HG02623 (cell line): ENCODE results near the gene ARHGAP32.

Experiments used
- ATAC-seq: cut with Tn5 transposase; IDR thresholded peaks from one replicate; pipeline ENCODE4 v1.9.1; 2021; ENCODE audit warnings: moderate library complexity; ENCODE audit not compliant: unreplicated experiment

Gene ARHGAP32

DNA sequence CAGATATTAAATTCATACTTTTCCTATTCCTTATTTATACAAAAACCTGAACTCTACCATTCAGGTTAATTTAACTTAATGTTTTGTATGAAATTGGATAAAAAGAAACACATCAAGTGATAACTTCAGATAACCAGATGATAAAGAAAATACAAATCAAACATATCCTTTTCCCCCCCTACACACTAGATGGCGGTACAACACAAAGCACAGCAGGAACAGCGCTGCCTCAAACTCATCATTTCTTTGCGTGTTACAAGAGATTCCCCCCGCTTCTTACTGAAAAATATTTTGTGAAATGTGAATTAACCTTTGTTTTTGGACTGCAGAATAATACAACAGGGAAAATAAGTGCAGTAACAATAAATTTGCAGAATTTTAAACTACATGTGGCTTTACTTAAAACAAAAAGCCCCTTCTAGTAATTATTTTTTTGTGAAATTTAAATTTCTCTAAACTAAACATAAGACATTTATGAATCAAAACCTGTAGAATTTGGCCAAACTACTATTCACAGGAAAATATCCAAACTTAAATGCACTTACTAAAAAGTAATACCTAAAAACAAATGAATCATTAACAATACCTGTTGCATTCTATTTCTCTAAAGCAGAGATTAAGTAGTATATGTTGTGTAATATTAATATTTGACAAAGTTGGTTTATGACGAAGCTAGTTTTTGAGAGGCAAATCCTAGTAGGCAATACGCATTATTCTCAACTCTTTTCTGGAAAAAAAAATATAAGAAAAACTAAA, 74.4 kb downstream of the ARHGAP32 start:
- no peak for ATAC-seq

GRCh38 chr11:129115652-129116586, 76.2 kb downstream of the ARHGAP32 start:
- no peak for ATAC-seq

GRCh38 chr11:129109701-129110100, 82.4 kb downstream of the ARHGAP32 start:
- no peak for ATAC-seq

GRCh38 chr11:129106788-129107187, 85.3 kb downstream of the ARHGAP32 start:
- no peak for ATAC-seq

GRCh38 chr11:129102756-129103155, 89.4 kb downstream of the ARHGAP32 start:
- ATAC-seq, result no peak

DNA sequence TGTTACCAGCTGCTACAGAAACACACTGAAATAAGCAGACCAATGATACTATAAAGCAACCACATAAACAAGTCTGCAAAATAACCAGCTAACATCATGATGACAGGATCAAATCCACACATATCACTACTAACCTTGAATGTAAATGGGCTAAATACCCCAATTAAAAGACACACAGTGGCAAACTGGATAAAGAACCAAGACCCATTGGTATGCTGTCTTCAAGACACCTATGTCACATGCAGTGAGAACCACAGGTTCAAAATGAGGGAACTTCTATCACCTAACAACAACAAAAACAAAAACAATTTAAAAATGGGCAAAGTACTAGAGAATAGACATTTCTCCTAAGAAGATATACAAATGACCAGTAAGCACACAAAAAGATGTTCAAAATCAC, 89.9 kb downstream of the ARHGAP32 start:
- no peak for ATAC-seq

DNA sequence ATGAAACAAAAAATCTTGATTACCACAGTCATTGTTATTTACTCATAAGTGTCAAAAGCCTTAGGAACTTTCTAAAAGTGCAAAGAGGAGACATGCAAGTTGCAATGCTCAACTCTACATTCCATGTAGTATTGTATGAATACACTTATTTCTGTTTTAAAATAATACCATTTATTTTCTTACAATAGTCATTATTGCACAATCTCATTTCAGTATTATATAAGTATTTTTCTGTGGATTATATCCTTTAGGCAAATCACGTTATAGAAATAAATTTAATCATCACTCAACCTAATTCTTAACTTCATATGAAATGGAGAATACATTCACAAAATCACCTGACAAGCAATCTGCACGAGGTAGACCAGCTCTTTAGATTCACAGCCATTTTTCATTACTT, 98.8 kb downstream of the ARHGAP32 start:
- no peak for ATAC-seq

DNA sequence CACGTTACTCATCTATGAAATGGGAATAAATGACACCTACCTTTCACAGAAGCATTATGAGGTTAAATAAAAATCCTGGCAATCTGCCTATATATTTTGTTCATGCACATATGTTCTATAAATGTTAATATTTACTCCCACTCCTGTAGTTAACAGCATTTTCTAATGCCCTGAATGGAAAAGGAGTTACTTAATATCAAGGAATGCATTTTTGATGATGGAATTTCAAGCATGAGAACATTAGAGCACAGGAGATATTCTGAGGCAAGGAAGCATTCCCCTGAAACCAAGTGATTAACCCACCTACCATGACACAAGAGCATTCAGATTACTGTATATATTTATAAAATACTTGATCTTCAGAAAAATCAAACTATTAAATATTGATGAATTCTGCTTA, 102.1 kb downstream of the ARHGAP32 start:
- ATAC-seq, result no peak

DNA sequence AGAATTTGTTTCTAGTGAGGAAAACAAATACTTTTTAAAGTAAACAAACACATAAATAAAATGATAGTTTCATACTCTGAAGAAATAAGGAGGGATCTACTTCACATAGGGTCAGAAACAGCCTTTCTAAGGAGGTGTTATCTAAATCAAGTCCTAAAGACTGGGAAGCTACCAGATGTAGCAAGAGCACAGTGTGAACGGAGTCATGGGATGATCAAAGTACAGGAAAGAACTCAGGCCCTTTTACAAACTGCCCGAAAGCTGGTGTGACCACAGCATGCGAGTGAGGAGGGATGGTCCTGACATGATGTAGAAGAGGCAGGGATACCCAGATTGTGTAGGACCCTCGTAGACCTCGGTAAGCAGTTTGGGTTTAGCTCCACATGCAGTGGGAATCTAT, 102.8 kb downstream of the ARHGAP32 start:
- ATAC-seq, result no peak

GRCh38 chr11:129086976-129087375, 105.1 kb downstream of the ARHGAP32 start:
- ATAC-seq, result no peak

- no peak for ATAC-seq
These were observed 114.9 kb downstream of the ARHGAP32 start for GRCh38 chr11:129077191-129077590.

- ATAC-seq, result no peak
These were observed 116.4 kb downstream of the ARHGAP32 start for GRCh38 chr11:129075757-129076156.

DNA sequence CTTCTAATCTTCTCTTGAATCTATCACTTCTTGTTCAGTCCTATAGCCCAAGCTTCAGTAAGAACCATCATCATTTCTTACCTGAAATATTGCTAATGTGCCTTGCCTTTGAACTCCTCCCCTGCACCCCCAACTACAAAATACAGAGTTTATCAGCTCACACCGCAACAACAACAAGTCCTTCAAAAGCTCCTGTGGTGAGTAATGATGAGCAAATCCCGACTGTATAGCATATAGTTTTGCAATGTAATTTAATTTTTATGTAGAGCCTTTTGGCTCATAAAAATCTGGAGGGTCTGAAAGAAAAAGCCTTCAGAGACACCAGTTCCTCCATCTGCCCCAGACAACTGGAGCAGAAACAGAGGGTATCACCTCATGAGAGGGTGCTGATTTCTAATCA, 124.7 kb downstream of the ARHGAP32 start:
- no peak for ATAC-seq

DNA sequence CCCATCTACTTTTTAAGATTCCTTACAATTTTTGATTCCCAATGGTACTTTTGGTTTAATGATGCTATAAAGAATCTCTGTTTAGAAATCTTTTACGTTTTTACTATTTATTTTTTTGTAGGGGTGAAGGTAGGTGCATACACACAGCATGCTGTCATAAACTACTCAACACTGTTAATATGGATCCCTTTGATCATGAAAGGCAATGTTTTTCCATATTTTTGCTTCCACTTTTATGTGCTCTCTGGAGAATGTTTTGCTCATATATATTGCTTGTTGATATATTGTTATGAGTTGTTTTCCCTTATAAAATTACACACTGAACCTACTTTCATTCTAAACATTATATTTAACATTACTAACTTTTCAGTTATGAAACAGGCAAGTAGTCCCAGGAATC, 125.9 kb downstream of the ARHGAP32 start:
- no peak for ATAC-seq

- no peak for ATAC-seq
These were observed 129.0 kb downstream of the ARHGAP32 start for GRCh38 chr11:129063118-129063517.

- ATAC-seq, result no peak
These were observed 130.5 kb downstream of the ARHGAP32 start for GRCh38 chr11:129061492-129062230.

DNA sequence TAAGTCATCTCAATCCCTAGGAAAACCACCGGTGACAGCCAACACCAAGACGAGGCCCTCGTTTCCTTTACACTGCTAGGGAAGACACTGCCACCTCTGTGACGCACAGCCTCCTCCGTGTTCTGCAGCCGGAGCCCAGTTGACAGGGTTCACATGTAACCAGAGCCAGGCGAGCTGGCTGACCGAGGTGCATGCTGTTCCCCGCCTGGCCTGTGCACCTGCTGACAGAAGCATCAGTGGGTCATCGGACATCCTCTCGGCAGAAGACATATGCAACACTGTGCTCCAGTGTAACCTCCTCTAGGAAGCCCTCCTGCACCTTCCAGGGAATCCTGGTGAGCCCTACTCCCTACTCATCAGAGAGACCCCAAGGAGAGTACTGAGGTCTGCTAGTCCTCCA, 135.2 kb downstream of the ARHGAP32 start:
- no peak for ATAC-seq

GRCh38 chr11:129055196-129055595, 136.9 kb downstream of the ARHGAP32 start:
- no peak for ATAC-seq

DNA sequence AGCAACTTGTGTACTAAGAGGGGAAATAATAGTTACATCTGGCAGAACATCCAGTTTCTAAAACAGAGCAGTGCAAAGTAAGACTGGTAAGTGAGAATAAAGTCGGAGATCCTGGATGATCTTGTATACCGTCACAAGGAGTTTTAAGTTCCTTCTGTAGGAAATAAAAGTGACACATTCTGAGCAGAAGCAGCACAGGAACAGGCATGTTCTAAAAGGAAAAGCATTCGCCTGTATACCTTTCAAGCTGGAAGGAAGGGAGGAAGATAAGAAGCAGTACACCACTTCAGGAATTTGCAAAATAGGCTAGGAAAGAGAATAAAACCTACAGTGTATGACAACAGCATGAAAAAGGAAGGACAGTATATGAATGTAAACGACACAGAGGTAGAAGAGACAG, 143.2 kb downstream of the ARHGAP32 start:
- no peak for ATAC-seq

GRCh38 chr11:129045150-129045549, 147.0 kb downstream of the ARHGAP32 start:
- no peak for ATAC-seq

DNA sequence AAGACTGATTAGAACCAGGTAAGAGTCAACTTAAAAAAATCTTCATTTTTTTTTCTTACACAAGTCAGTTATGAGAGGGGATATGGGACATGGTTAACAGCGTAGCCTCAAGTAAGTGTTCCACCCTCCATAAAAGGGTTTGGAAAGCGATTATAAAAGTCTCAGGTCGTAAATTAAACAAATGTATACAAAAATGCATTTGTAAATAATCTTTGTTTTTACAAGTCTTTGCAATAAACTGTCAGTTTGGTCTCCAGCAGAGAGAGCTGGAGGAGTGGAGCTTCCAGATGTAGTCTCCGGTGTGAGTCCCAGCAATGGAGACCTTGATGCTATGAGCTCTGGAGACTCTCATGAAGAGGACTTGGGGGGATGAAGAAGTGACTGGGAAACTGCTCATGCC, 149.6 kb downstream of the ARHGAP32 start:
- no peak for ATAC-seq
